GM12864 (cell line): Measurements from ENCODE around the gene PRKCZ.

Experiments
- DNase-seq: peaks from one replicate; pipeline ENCODE4 v3.0.0-alpha.2; 2011; ENCODE audit warnings: low read depth
- H3K4me3 ChIP-seq: 2 replicates; pipeline ENCODE4 v1.5.1; 2011; ENCODE audit warnings: mild to moderate bottlenecking, low read depth, low read length, control low read depth
- TF ChIP-seq, protein P1 (sequence below): IDR thresholded peaks from 2 replicates; pipeline ENCODE4 v1.5.1; 2011; ENCODE audit warnings: low read depth, mild to moderate bottlenecking, moderate library complexity, low read length, control low read depth, inconsistent platforms; ENCODE audit errors: missing control alignments

The PRKCZ gene

GRCh38 chr1:2046174-2046917, 3.9 kb upstream of the PRKCZ start:
- no peak overlapping the region for H3K4me3 ChIP-seq
- DNase-seq, result no peak
- TF ChIP-seq, protein P1, sequence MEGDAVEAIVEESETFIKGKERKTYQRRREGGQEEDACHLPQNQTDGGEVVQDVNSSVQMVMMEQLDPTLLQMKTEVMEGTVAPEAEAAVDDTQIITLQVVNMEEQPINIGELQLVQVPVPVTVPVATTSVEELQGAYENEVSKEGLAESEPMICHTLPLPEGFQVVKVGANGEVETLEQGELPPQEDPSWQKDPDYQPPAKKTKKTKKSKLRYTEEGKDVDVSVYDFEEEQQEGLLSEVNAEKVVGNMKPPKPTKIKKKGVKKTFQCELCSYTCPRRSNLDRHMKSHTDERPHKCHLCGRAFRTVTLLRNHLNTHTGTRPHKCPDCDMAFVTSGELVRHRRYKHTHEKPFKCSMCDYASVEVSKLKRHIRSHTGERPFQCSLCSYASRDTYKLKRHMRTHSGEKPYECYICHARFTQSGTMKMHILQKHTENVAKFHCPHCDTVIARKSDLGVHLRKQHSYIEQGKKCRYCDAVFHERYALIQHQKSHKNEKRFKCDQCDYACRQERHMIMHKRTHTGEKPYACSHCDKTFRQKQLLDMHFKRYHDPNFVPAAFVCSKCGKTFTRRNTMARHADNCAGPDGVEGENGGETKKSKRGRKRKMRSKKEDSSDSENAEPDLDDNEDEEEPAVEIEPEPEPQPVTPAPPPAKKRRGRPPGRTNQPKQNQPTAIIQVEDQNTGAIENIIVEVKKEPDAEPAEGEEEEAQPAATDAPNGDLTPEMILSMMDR, result peak; percentile 68

DNA sequence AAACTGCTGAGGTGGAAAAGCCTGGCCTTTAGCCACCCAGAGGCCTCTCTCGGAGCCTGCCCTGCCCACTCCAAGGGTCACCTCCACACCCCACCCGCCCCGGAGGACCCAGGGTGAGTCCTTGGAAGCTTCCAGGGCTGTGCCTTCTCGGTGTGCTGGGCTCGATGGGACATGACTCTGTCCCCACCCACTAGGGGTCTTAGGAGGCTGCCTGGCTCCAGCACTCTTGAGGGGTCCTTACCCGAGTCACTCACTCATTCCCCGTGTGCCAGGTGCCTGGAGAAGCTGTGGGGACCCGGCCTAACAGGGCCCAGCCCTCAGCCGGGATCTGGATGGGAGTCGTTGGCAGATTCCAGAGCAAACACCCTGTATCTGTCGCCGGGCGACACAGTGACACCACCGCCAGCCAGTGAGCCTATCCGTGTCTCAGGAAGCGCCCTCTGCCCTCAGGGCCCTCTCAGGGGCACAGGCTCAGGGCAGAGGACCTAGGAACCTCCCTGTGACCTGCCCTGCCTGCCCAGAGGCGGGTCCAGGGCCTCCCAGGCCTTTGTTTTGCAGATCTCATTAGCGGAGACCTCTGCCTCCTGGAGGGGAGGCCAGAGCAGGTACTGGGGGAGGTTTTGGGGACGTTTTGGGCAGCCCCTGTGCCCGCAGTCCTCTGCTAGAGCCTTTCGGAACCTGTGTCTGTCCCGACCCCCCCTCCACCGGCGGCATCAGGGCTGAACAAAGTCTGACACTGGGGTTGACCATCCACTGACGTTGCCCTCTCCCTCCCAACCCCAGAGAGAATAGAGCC, 3.1 kb upstream of the PRKCZ start:
- DNase-seq, result no peak
- H3K4me3 ChIP-seq, result no peak overlapping the region
- TF ChIP-seq, protein P1, result no peak

GRCh38 chr1:2047749-2048729, 2.2 kb upstream of the PRKCZ start:
- no peak overlapping the region for H3K4me3 ChIP-seq
- TF ChIP-seq, protein P1, result no peak
- DNase-seq, result no peak

GRCh38 chr1:2049225-2049717, 940 bp upstream of the PRKCZ start:
- H3K4me3 ChIP-seq, result no peak overlapping the region
- no peak for DNase-seq
- TF ChIP-seq, protein P1, result no peak

- TF ChIP-seq, protein P1, result no peak
- no peak overlapping the region for H3K4me3 ChIP-seq
- DNase-seq, result no peak
Observed at GRCh38 chr1:2050461-2050792, 216 bp downstream of the PRKCZ start.

DNA sequence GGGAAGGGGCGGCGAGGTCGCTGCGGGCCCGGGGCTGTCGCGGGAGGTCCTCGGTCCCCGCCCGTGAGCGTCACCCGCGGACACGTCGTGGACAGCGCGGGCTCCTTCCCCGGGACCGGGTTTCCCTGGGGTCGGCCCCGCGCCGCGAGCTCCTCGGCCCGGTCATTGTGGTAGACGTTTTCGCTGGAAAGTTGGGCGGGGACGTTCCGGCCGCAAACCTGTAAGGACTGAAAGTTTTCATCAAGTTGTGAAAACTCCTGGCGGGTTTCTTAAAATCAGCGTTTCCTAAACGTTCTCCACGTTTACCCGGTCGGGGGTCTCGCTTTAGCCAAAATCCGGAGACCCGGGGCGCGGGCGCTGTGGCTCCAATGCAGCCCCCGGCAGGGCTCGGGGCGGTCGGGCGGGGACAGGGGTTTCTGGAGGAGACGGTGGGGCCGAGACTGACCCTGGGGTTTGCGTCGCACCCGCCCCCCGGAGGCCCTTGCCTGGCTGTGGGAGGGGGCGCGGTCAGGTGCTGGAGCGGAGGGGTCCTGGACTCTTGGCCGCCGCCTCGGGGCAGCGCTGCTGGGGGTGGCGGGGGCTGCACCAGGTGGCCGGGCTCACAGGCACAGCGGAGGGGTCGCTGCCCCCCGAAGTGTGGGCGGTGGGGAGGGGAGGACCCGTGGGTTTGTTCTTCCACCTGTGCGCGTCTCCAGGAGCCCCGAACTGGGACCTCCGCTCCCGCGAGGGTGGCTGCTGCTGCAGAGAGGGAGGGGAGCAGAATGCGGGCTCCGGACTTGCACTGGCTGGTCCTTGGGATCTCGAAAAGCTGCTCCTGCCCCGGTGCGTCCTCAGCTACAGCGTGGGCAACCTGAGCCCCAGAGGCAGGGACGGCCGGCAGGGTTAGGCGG, 827 bp downstream of the PRKCZ start:
- no peak overlapping the region for H3K4me3 ChIP-seq
- DNase-seq, result no peak
- TF ChIP-seq, protein P1, result no peak
